Hematopoietic multipotent progenitor cell treated with erythropoietin and hydrocortisone succinate and interleukin-3 and kit ligand, for 15 days (in vitro differentiated cells): ENCODE data around the gene CALM3.
A peak's percentile ranks its signal among the peaks of the same experiment; 100 is the strongest.
"Not testable (repeated sequence)": the region's sequence is repeated elsewhere in the genome, so short reads cannot be mapped to it uniquely, and the experiment has no call there.

ENCODE experiments used
- DNase-seq: peaks from one replicate; pipeline ENCODE4 v3.0.0-alpha.2; 2015; ENCODE audit warnings: low spot score

The CALM3 gene

DNA sequence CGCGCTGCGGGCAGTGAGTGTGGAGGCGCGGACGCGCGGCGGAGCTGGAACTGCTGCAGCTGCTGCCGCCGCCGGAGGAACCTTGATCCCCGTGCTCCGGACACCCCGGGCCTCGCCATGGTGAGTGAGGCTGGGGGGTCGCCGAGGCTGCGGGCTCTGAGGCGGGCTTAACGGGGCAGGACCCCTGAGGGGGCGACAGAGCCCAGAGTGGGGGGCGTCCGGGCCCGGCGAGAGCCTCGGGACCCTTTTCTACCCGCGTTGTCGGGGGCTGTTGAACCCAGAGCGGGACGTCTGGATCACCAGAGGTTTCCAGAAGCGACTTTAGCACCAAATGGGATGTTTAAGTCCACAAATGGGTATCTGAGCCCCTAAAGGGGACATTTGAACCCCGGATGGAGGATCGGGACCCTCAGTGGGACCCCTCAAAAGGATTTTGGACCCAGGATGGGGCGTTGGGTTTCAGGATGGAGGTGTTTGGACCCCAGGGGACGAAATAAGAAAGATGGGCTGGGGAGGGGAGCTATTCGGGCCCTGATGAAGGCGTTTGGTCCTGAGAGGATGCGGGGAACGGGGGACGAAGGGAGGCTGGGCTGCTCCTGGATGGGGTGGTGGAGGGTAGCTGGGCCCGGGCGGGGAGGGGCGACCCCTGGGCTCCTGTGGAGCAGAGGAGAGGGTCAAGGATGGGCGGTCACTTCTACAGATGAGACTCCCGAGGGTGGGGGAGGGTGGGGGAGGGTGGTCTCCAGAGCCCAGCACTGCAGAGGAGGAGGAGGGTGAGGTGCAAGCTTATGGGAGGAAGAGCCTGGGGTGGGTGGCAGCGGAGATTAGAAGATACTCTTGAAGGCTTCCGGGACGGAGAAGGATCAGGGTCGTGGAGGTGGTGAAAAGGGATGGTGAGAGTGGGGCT lies at the start of gene CALM3:
Gene CALM3, plus strand, starts transcription at position 13 of the 907 bp plus-strand sequence. Its CDS starts 105 bp downstream, at position 118.
- peak; percentile 16 for DNase-seq

DNA sequence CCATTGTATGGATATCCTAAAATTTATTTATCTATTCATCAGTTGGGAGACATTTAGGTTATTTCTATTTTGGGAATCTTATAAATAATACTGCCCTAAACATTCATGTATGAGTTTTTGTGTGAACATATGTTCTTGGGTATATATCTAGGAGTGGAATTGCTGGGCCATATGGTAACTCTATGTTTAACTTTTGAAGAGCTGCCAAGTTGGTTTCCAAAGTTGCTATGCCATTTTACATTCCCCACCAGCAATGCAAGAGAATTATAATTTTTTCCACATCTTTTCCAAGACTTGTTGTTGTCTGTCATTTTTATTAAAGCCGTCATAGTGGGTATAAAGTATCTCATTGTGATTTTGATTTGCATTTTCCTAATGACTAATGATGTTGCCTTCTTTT lies 48.2 kb upstream of the CALM3 start:
- DNase-seq = no peak

- DNase-seq = no peak
These were observed 47.0 kb upstream of the CALM3 start for GRCh38 chr19:46554161-46554560.

DNA sequence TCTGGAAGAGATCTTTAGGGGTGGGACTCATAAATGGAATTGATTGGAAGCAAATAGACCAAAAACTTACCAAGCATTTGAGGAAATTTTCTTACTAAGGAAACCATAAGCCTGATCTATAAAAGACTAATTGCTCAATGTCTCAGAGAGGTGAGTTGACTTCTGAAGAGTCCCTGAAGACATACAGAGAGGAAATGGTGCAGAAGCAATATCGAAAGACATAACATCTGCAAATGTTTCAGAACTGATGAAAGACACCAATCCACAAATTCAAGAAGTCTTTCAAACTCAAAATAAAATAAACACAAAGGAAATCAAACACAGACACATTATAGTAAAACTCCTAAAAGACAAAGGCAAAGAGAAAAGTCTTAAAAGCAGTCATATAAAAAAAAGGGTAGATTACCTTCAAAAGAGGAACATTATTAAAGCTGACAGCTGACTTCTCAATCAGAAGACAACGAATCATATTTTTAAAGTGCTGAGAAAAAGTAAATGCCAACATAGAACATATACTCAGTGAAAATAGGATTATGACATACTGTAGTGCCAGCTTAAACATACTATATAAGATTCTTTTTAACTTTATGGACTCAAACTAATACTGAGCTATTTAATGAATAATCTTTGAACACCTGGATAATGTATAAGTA lies 45.4 kb upstream of the CALM3 start:
- no peak for DNase-seq

- not testable (repeated sequence) for DNase-seq
These were observed 44.7 kb upstream of the CALM3 start for GRCh38 chr19:46556471-46556870.

GRCh38 chr19:46559203-46559602 lies 41.9 kb upstream of the CALM3 start:
- DNase-seq = no peak

DNA sequence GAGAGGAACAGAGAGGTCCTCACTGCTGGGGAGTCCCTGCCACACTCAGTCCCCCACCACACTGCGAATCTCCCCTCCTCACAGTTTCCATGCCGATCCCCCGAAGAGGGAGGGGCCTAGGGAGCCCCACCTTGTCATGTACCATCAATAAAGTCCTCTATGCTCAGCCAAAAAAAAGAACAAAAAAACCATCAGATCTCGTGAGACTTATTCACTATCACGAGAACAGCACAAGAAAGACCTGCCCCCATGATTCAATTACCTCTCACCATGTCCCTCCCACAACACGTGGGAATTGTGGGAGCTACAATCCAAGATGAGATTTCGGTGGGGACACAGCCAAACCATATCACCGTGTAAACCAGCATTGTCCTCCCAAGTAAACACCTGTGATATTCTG lies 41.5 kb upstream of the CALM3 start:
- DNase-seq = not testable (repeated sequence)

GRCh38 chr19:46564701-46565100 lies 36.4 kb upstream of the CALM3 start:
- DNase-seq = no peak

- no peak for DNase-seq
These were observed 29.6 kb upstream of the CALM3 start for GRCh38 chr19:46571495-46571894.

GRCh38 chr19:46573679-46574498 lies 27.2 kb upstream of the CALM3 start:
- DNase-seq = no peak

DNA sequence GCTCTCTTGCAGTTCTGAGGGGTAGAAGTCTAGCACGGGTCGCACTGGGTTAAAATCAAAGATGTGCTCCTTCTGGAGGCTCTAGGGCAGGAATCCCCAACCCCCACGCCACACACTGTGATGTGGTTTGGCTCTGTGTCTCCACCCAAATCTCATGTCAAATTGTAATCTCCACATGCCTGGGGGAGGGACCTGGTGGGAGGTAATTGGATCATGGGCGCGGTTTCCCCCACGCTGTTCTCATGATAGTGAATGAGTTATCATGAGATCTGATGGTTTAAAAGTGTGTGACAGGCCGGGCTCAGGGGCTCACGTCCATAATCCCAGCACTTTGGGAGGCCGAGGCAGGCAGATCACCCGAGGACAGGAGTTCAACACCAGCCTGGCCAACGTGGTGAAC lies 26.6 kb upstream of the CALM3 start:
- no peak for DNase-seq

DNA sequence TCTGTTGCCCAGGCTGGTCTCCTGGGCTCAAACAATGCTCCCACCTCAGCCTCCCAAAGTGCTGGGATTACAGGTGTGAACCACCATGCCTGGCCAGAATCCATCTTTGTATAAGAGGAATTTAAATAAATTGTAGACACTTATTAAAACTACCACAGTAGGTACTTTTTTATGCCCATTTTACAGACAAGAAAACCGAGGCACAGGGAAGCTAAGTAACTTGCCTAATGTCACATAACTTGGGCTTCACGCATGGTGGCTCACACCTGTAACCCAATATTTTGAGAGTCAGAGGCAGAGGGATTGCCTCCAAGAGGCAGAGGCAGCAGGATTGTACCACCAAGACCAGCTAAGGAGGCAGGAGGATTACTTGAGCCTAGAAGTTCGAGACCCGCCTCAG lies 22.7 kb upstream of the CALM3 start:
- DNase-seq = no peak

DNA sequence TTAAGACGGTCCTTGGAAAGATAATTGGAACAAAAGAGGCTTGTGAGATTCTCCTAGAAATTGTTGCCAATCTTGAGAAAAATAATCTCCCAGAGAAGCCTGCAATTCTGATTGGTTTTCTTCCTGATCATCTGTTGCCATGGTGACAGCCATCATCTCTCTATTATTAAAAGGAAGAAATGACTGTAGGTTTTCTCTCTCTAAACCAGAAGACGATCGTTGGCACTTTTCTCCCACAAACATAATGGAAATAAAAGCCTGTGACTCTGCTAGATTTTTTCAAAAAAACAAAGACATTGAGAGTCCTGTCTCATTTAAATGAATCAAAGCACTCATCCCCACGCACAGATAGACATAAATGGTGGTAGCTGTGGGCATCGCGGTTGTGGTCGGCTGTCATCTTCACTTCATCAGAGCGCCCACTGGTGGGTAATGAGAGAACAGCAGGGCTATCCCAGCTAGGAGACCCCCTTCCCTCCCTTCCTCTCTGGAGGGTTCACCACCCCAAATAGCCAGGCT lies 21.7 kb upstream of the CALM3 start:
- DNase-seq = no peak

DNA sequence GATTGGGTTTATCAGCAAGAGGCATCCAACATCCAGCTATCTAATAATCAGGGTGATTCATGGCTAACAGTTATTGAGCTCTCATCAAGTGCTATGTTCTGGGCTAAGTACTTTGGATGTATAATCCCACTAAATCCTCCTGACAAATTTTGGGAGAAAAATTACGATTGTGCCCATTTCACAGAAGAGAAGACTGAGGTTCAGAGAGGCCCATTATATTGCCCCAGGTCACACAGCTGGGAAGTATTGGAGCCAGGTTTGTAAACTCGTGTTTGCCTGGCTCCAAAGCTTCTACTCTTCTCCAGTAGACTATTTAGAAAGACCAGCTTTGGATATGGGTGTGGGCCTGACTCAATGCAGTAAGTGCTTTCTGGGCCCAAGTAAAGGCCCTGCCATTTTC lies 20.9 kb upstream of the CALM3 start:
- DNase-seq = no peak

- DNase-seq = no peak
These were observed 15.6 kb upstream of the CALM3 start for GRCh38 chr19:46585539-46585938.

GRCh38 chr19:46586294-46586693 lies 14.8 kb upstream of the CALM3 start:
- no peak for DNase-seq

- DNase-seq = no peak
These were observed 13.3 kb upstream of the CALM3 start for GRCh38 chr19:46587861-46588260.

DNA sequence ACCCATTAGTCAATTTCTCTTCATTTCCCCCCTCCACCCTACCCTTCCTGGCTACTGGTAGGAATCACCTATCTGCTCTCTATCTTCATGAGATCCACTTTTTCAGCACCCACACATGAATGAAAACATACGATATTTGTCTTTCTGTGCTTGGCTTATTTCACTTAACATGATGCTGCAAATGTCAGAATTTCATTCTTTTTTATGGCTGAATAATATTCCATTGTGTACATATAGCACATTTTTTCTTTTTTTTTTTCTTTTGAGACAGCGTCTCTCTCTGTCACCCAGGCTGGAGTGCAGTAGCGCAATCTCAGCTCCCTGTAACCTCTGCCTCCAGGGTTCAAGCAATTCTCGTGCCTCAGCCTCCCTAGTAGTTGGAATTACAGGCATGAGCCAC lies 9.9 kb upstream of the CALM3 start:
- no peak for DNase-seq

GRCh38 chr19:46591870-46592269 lies 9.3 kb upstream of the CALM3 start:
- DNase-seq = no peak

GRCh38 chr19:46596008-46596407 lies 5.1 kb upstream of the CALM3 start:
- no peak for DNase-seq

- DNase-seq = no peak
These were observed 2.7 kb upstream of the CALM3 start for GRCh38 chr19:46598372-46598917.
